ENCODE data around the gene PIGN. TPM values are rescaled to one million over a fixed set of nuclear protein-coding genes. Genes with fewer than 3 reads are reported as not detected.

PIGN gene
- total RNA-seq, 3 donors from 2014 or later (not counting 1 experiment from before 2014, with no cell fraction given) = 12.2 to 21.7 (median 20.1) TPM

DNA sequence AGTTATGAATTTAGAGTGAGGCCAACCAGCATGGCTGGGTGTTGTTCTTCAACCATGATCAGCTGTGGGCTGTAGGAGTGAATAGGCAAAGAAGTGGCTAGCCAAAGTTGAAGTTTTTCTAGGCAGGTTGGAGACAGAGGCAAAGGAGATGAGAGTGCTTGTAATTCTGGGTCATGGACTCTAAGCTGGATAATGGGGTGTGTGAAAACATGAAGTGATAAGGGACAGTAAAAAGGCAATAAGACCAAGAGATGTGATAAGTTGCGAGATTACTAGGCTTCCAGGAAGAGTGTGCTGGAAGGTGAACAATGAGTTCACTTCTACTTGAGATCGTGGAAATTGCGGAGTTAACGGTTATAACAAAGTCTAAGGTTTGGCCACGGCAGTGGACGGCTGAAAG, 175.4 kb downstream of the PIGN start:
- no peaks in the 10 kb centered on the region for H3K9me3 ChIP-seq (ENCODE audit: control insufficient read depth, insufficient read depth, low read length)
- no peak overlapping the region for H3K4me3 ChIP-seq (ENCODE audit: low read length)
- Mint-ChIP-seq H3K4me1 (no peaks in the 10 kb centered on the region), H3K4me3 (no peak overlapping the region), H3K36me3 (no peaks in the 10 kb centered on the region), H3K27me3 (ENCODE audit: low read depth in 2 of 2) (peaks cover 15% of the 10 kb centered on the region in 2 donors), H3K27ac (no peak overlapping the region), H3K9me3 (no peaks in the 10 kb centered on the region)
- no peaks in the 10 kb centered on the region for H3K27me3 ChIP-seq (ENCODE audit: control insufficient read depth, insufficient read depth, low read length)
- WGBS (ENCODE audit: insufficient coverage) = 93% methylated on average over 6 of the region's 6 CpGs
- ATAC-seq (no peak), DNase-seq (no peak)
- no peaks in the 10 kb centered on the region for H3K36me3 ChIP-seq (ENCODE audit: control insufficient read depth, insufficient read depth, low read length)
- H3K4me1 ChIP-seq (ENCODE audit: control insufficient read depth, insufficient read depth, low read length) = no peaks in the 10 kb centered on the region
- TF ChIP-seq, protein P1, sequence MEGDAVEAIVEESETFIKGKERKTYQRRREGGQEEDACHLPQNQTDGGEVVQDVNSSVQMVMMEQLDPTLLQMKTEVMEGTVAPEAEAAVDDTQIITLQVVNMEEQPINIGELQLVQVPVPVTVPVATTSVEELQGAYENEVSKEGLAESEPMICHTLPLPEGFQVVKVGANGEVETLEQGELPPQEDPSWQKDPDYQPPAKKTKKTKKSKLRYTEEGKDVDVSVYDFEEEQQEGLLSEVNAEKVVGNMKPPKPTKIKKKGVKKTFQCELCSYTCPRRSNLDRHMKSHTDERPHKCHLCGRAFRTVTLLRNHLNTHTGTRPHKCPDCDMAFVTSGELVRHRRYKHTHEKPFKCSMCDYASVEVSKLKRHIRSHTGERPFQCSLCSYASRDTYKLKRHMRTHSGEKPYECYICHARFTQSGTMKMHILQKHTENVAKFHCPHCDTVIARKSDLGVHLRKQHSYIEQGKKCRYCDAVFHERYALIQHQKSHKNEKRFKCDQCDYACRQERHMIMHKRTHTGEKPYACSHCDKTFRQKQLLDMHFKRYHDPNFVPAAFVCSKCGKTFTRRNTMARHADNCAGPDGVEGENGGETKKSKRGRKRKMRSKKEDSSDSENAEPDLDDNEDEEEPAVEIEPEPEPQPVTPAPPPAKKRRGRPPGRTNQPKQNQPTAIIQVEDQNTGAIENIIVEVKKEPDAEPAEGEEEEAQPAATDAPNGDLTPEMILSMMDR (IDR thresholded peaks at IDR 0.05) = no peak
- no peak overlapping the region for H3K27ac ChIP-seq (ENCODE audit: low read length)
- intact Hi-C loops (cut with micrococcal nuclease) = no loop called here

DNA sequence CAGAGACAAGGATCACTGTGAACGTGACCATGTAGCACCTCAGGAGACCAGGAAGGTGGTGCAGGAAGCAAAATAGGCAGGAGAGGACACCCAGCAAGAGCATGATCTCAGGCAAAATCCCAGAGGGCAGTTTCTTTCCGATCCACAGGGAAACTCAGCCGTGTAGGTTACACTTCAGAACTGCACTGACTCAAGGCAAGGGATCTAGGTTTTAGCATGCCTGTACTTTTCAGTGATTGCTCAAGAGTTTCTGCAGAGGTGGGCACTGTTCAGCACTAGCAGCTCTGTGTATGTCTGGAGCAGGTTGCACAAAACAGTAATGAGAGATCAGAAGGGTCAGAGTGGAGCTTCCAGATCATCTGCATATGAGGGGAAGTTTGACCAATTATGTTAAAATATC, 177.3 kb downstream of the PIGN start:
- Mint-ChIP-seq H3K4me3 (no peak overlapping the region), H3K27me3 (ENCODE audit: low read depth in 2 of 2) (peaks cover 15 to 18% of the 10 kb centered on the region in 2 donors), H3K4me1 (no peaks in the 10 kb centered on the region), H3K36me3 (no peaks in the 10 kb centered on the region), H3K27ac (no peak overlapping the region), H3K9me3 (no peaks in the 10 kb centered on the region)
- TF ChIP-seq, protein P1 (IDR thresholded peaks at IDR 0.05) = no peak
- WGBS (ENCODE audit: insufficient coverage) = 84% methylated on average over 3 of the region's 3 CpGs
- DNase-seq (no peak), ATAC-seq (no peak)
- Histone ChIP-seq H3K4me3 (ENCODE audit: low read length) (no peak overlapping the region), H3K9me3 (ENCODE audit: control insufficient read depth, insufficient read depth, low read length) (peaks cover 7% of the 10 kb centered on the region), H3K4me1 (ENCODE audit: control insufficient read depth, insufficient read depth, low read length) (no peaks in the 10 kb centered on the region), H3K27ac (ENCODE audit: low read length) (no peak overlapping the region), H3K27me3 (ENCODE audit: control insufficient read depth, insufficient read depth, low read length) (no peaks in the 10 kb centered on the region), H3K36me3 (ENCODE audit: control insufficient read depth, insufficient read depth, low read length) (no peaks in the 10 kb centered on the region)
- intact Hi-C loops (cut with micrococcal nuclease) = no loop called here

GRCh38 chr18:62001396-62001795, 185.5 kb downstream of the PIGN start:
- peaks cover 0 to 3% of the 10 kb centered on the region in 2 donors for H3K9me3 Mint-ChIP-seq
- TF ChIP-seq, protein P1 (IDR thresholded peaks at IDR 0.05) = no peak
- no peaks in the 10 kb centered on the region for H3K4me1 ChIP-seq (ENCODE audit: control insufficient read depth, insufficient read depth, low read length)
- H3K4me3 ChIP-seq (ENCODE audit: low read length) = no peak overlapping the region
- H3K36me3 Mint-ChIP-seq = peaks cover 7% of the 10 kb centered on the region
- DNase-seq = no peak
- peaks cover 15% of the 10 kb centered on the region for H3K9me3 ChIP-seq (ENCODE audit: control insufficient read depth, insufficient read depth, low read length)
- peaks cover 14 to 18% of the 10 kb centered on the region in 2 donors for H3K27me3 Mint-ChIP-seq (ENCODE audit: low read depth in 2 of 2)
- H3K27ac ChIP-seq (ENCODE audit: low read length) = no peak overlapping the region
- H3K27ac Mint-ChIP-seq = no peak overlapping the region
- H3K4me3 Mint-ChIP-seq = no peak overlapping the region
- intact Hi-C loops (cut with micrococcal nuclease) = no loop called here
- no peak for ATAC-seq
- H3K27me3 ChIP-seq (ENCODE audit: control insufficient read depth, insufficient read depth, low read length) = no peaks in the 10 kb centered on the region
- no peaks in the 10 kb centered on the region for H3K36me3 ChIP-seq (ENCODE audit: control insufficient read depth, insufficient read depth, low read length)
- H3K4me1 Mint-ChIP-seq = no peaks in the 10 kb centered on the region

GRCh38 chr18:61998957-61999356, 187.9 kb downstream of the PIGN start:
- Mint-ChIP-seq H3K27me3 (ENCODE audit: low read depth in 2 of 2) (peaks cover 8 to 18% of the 10 kb centered on the region in 2 donors), H3K9me3 (peaks cover 0 to 3% of the 10 kb centered on the region in 2 donors), H3K4me3 (no peak overlapping the region), H3K4me1 (no peaks in the 10 kb centered on the region), H3K27ac (no peak overlapping the region), H3K36me3 (peaks cover 7% of the 10 kb centered on the region)
- intact Hi-C loops (cut with micrococcal nuclease) = no loop called here
- no peak for DNase-seq
- no peak overlapping the region for H3K4me3 ChIP-seq (ENCODE audit: low read length)
- H3K36me3 ChIP-seq (ENCODE audit: control insufficient read depth, insufficient read depth, low read length) = no peaks in the 10 kb centered on the region
- ATAC-seq = no peak
- H3K4me1 ChIP-seq (ENCODE audit: control insufficient read depth, insufficient read depth, low read length) = no peaks in the 10 kb centered on the region
- no peak overlapping the region for H3K27ac ChIP-seq (ENCODE audit: low read length)
- TF ChIP-seq, protein P1 (IDR thresholded peaks at IDR 0.05) = no peak
- peaks cover 9% of the 10 kb centered on the region for H3K9me3 ChIP-seq (ENCODE audit: control insufficient read depth, insufficient read depth, low read length)
- H3K27me3 ChIP-seq (ENCODE audit: control insufficient read depth, insufficient read depth, low read length) = no peaks in the 10 kb centered on the region
